Smooth muscle cell (in vitro differentiated cells): ENCODE results near the gene STPG3. TPM values are rescaled to one million over a fixed set of nuclear protein-coding genes. Genes with fewer than 3 reads are reported as not detected.
"Not testable (repeated sequence)": the region's sequence is repeated elsewhere in the genome, so short reads cannot be mapped to it uniquely, and the experiment has no call there.

Source experiments
- DNase-seq: peaks from one replicate; lab custom pipeline; 2025; ENCODE audit not compliant: unreplicated experiment; lab: John Stamatoyannopoulos, UW
- H2AFZ ChIP-seq: fragments of 200-600 bp; sonication (generic); 2 replicates; pipeline ENCODE4 v1.6.0; 2016; ENCODE audit warnings: antibody characterized with exemption, low read depth, mild to moderate bottlenecking
- H3F3A ChIP-seq: fragments of 200-600 bp; sonication (generic); 2 replicates; pipeline ENCODE4 v1.6.0; 2017; ENCODE audit warnings: antibody characterized with exemption, low read depth
- H3K27ac ChIP-seq: fragments of 200-600 bp; sonication (generic); 2 replicates; pipeline ENCODE4 v1.5.1; 2016; ENCODE audit warnings: low read depth, mild to moderate bottlenecking
- H3K27me3 ChIP-seq: fragments of 200-600 bp; sonication (generic); 2 replicates; pipeline ENCODE4 v1.6.1; 2016; ENCODE audit warnings: low read depth, mild to moderate bottlenecking
- H3K36me3 ChIP-seq: fragments of 200-600 bp; sonication (generic); 2 replicates; pipeline ENCODE4 v1.5.1; 2016; ENCODE audit warnings: low read depth
- H3K4me1 ChIP-seq: fragments of 200-600 bp; sonication (generic); 2 replicates; pipeline ENCODE4 v1.5.1; 2016; ENCODE audit warnings: low read depth
- H3K4me2 ChIP-seq: fragments of 200-600 bp; sonication (generic); 2 replicates; pipeline ENCODE4 v1.6.0; 2016; ENCODE audit warnings: mild to moderate bottlenecking
- H3K4me3 ChIP-seq: fragments of 200-600 bp; sonication (generic); 2 replicates; pipeline ENCODE4 v1.5.1; 2016; ENCODE audit warnings: mild to moderate bottlenecking
- H3K79me2 ChIP-seq: fragments of 200-600 bp; sonication (generic); 2 replicates; pipeline ENCODE4 v1.6.0; 2016; ENCODE audit warnings: low read depth, mild to moderate bottlenecking
- H3K9ac ChIP-seq: fragments of 200-600 bp; sonication (generic); 2 replicates; pipeline ENCODE4 v1.6.0; 2016; ENCODE audit warnings: low read depth
- H3K9me3 ChIP-seq: fragments of 200-600 bp; sonication (generic); replicated peaks from 2 replicates; pipeline ENCODE4 v1.5.1; 2016; ENCODE audit warnings: low read depth
- H4K20me1 ChIP-seq: fragments of 200-600 bp; sonication (generic); 2 replicates; pipeline ENCODE4 v1.6.0; 2016; ENCODE audit warnings: low read depth
- CTCF ChIP-seq: fragments of 200-600 bp; sonication (generic); IDR thresholded peaks from 2 replicates; pipeline ENCODE4 v1.5.1; 2017; ENCODE audit warnings: borderline replicate concordance, mild to moderate bottlenecking, antibody characterized with exemption; ENCODE audit not compliant: insufficient read depth, poor library complexity, severe bottlenecking
- WGBS: methylation state at CpG from one replicate; pipeline ENCODE4 v1.1.7; 2016; ENCODE audit warnings: low lambda C conversion rate; 5-methylcytosine and 5-hydroxymethylcytosine counted together
- polyA plus RNA-seq: library from polyadenylated mRNA; unstranded; fragments of >200 nt; fragmentation: Nextera tagmentation; extraction: Ambion mirVana; gene quantifications from 2 replicates; pipeline ENCODE4 v1.2.1, GENCODE V29; 2016
- total RNA-seq: library from RNA; depleted of rRNA; stranded (reverse); fragments of >200 nt; gene quantifications from 2 replicates; pipeline ENCODE4 v1.2.3, GENCODE V29; 2014

Gene STPG3
- total and polyA plus RNA-seq, 2 experiments from 2014 or later, result not detected

- TF ChIP-seq CTCF, result peak; percentile 99
- WGBS, result 30% methylated on average over 31 of the region's 31 CpGs
Measured at GRCh38 chr9:137236238-137236935, 14.7 kb upstream of the STPG3 start.

GRCh38 chr9:137236936-137237421, 14.1 kb upstream of the STPG3 start:
- no peak overlapping the region for H2AFZ ChIP-seq
- peaks cover 20% of the 10 kb centered on the region for H3K79me2 ChIP-seq
- no peak overlapping the region for H3K4me3 ChIP-seq
- peak overlapping the region; percentile 64 for H3K4me2 ChIP-seq
- H3F3A ChIP-seq, result peaks cover 9% of the 10 kb centered on the region
- no peaks in the 10 kb centered on the region for H3K27me3 ChIP-seq
- DNase-seq, result no peak
- no peaks in the 10 kb centered on the region for H3K36me3 ChIP-seq
- no peak overlapping the region for H3K27ac ChIP-seq
- no peak for TF ChIP-seq CTCF
- 69% methylated on average over 11 of the region's 11 CpGs for WGBS
- peaks cover 21% of the 10 kb centered on the region for H4K20me1 ChIP-seq
- H3K9ac ChIP-seq, result no peak overlapping the region
- peaks cover 7% of the 10 kb centered on the region for H3K4me1 ChIP-seq
- H3K9me3 ChIP-seq, result no peaks in the 10 kb centered on the region

More at GRCh38 chr9:137236238-137236935, 14.7 kb upstream of the STPG3 start:
- no peak overlapping the region for H3K9ac ChIP-seq
- H2AFZ ChIP-seq, result no peak overlapping the region
- peaks cover 7% of the 10 kb centered on the region for H3K4me1 ChIP-seq
- no peaks in the 10 kb centered on the region for H3K27me3 ChIP-seq
- H3K79me2 ChIP-seq, result peaks cover 15% of the 10 kb centered on the region
- peaks cover 5% of the 10 kb centered on the region for H3F3A ChIP-seq
- H3K4me3 ChIP-seq, result peak overlapping the region; percentile 16
- H3K9me3 ChIP-seq, result no peaks in the 10 kb centered on the region
- DNase-seq, result peak; percentile 64
- H4K20me1 ChIP-seq, result peaks cover 16% of the 10 kb centered on the region
- no peaks in the 10 kb centered on the region for H3K36me3 ChIP-seq
- H3K4me2 ChIP-seq, result peak overlapping the region; percentile 64
- no peak overlapping the region for H3K27ac ChIP-seq

DNA sequence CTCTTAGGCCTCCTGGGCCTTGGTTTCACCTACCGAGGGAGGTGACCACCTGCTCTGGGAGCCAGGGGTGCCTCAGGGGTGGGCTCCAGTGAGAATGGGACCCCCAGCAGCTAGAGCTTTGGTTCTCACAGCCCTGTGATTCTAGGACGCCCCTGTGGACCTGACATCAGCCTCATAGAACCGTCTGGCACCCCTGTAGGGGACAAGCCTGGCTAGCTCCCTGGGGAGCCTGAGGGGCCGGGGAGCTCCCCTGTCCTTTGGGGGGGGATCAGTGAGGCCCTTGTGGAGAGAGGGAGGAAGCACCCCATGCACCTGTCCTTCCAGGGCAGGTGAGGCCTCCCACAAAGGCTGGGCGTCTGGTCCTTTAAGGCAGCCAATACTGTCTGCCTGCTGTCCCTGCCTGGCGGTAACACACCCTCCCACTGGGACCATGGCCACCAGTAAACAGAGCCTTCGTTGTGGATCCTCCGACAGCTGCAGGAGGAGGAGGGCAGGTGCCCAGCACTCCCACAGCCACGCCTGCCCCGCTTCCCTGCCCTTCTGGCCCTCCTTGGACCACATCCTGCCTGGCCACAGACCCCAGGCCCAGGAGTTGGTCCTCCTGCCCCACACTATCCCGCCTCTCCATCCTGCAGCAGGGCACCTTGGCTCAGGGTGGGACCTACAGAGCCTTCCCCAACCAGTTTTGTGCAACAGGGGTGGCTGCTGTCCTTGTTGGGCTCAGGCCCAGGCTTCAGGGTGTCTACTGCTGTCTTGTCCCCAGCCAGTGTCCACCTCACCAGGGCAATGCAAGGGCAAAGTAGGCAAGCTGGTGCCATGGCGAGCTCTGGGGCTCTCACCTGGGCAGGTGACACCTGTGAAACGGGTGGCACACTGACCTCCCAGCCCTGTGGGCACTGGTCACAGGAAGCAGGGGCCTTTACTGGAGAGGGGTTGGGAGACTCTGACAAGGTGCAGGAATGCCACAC, 13.0 kb upstream of the STPG3 start:
- peaks cover 13% of the 10 kb centered on the region for H3K4me1 ChIP-seq

GRCh38 chr9:137239541-137240200, 11.4 kb upstream of the STPG3 start:
- not testable (repeated sequence) for H3K9me3 ChIP-seq, DNase-seq, H3K27me3 ChIP-seq, H3K36me3 ChIP-seq
- Histone ChIP-seq H3K9ac (peak overlapping the region; percentile 81), H3K4me2 (peak overlapping the region; percentile 98), H4K20me1 (peaks cover 45% of the 10 kb centered on the region), H3K79me2 (peaks cover 38% of the 10 kb centered on the region), H3K4me1 (peaks cover 13% of the 10 kb centered on the region), H2AFZ (peak overlapping the region; percentile 86), H3K27ac (peak overlapping the region; percentile 93), H3F3A (peaks cover 25% of the 10 kb centered on the region), H3K4me3 (peak overlapping the region; percentile 82)
- 43% methylated on average over 23 of the region's 27 CpGs for WGBS

More for the DNA sequence above, 13.0 kb upstream of the STPG3 start:
- TF ChIP-seq CTCF, result no peak
- Histone ChIP-seq H3K9me3 (no peaks in the 10 kb centered on the region), H3K36me3 (no peaks in the 10 kb centered on the region), H3K9ac (no peak overlapping the region), H3K27me3 (no peaks in the 10 kb centered on the region), H3K27ac (no peak overlapping the region), H3K4me2 (no peak overlapping the region), H3F3A (peaks cover 19% of the 10 kb centered on the region), H2AFZ (no peak overlapping the region), H3K79me2 (peaks cover 31% of the 10 kb centered on the region), H4K20me1 (peaks cover 32% of the 10 kb centered on the region), H3K4me3 (no peak overlapping the region)
- no peak for DNase-seq
- 84% methylated on average over 13 of the region's 13 CpGs for WGBS
